Esophagus muscularis mucosa (tissue), 4 donors: ENCODE measurements around the gene UBE2G2.

Experiments
- EP300 ChIP-seq: sonication (generic); formaldehyde crosslinking; IDR thresholded peaks from one replicate; pipeline ENCODE4 v1.6.1; 2017; ENCODE audit warnings: antibody characterized with exemption
- POLR2A ChIP-seq: fragments of 450-650 bp; IDR thresholded peaks from one replicate; pipeline ENCODE4 v1.6.1; 2017; ENCODE audit warnings: antibody characterized with exemption, moderate library complexity, mild to moderate bottlenecking, low read depth
- POLR2AphosphoS5 ChIP-seq, 2 donors: sonication (generic); formaldehyde crosslinking; IDR thresholded peaks; one replicate each; pipeline ENCODE4 v1.6.1; 2017; ENCODE audit warnings: antibody characterized with exemption in 2 of 2
- TF ChIP-seq, protein P1 (sequence below), 3 experiments: fragments of 200-600 bp in 2 of 3; fragments of 450-650 bp in 1 of 3; sonication (generic) in 2 of 3; IDR thresholded peaks; one replicate each; pipeline ENCODE4 v1.5.1; 2017 to 2019; ENCODE audit warnings: antibody characterized with exemption in 3 of 3, mild to moderate bottlenecking in 2 of 3, moderate library complexity in 1 of 3

- TF ChIP-seq EP300 (no peak), POLR2A (no peak), POLR2AphosphoS5 (IDR thresholded peaks at IDR 0.05) (no peak)
- TF ChIP-seq, protein P1, sequence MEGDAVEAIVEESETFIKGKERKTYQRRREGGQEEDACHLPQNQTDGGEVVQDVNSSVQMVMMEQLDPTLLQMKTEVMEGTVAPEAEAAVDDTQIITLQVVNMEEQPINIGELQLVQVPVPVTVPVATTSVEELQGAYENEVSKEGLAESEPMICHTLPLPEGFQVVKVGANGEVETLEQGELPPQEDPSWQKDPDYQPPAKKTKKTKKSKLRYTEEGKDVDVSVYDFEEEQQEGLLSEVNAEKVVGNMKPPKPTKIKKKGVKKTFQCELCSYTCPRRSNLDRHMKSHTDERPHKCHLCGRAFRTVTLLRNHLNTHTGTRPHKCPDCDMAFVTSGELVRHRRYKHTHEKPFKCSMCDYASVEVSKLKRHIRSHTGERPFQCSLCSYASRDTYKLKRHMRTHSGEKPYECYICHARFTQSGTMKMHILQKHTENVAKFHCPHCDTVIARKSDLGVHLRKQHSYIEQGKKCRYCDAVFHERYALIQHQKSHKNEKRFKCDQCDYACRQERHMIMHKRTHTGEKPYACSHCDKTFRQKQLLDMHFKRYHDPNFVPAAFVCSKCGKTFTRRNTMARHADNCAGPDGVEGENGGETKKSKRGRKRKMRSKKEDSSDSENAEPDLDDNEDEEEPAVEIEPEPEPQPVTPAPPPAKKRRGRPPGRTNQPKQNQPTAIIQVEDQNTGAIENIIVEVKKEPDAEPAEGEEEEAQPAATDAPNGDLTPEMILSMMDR (IDR thresholded peaks at IDR 0.05) = no peak
Observed at GRCh38 chr21:44732956-44733355, 68.7 kb downstream of the UBE2G2 start.
